HUES6 (cell line): Measurements from ENCODE around the gene XCL1.

Experiments used
- H3K27ac ChIP-seq: 2 replicates; pipeline ENCODE4 v1.7.0; 2013; ENCODE audit warnings: low read depth, mild to moderate bottlenecking, low read length, inconsistent platforms
- H3K27me3 ChIP-seq: 2 replicates; pipeline ENCODE4 v1.6.1; 2013; ENCODE audit warnings: low read length; ENCODE audit not compliant: control insufficient read depth, insufficient read depth
- H3K36me3 ChIP-seq: 2 replicates; pipeline ENCODE4 v1.6.1; 2013; ENCODE audit warnings: low read length; ENCODE audit not compliant: control insufficient read depth, insufficient read depth
- H3K4me1 ChIP-seq: 2 replicates; pipeline ENCODE4 v1.6.1; 2013; ENCODE audit warnings: low read length; ENCODE audit not compliant: control insufficient read depth, insufficient read depth
- H3K4me3 ChIP-seq: 2 replicates; pipeline ENCODE4 v1.5.1; 2013; ENCODE audit warnings: low read depth, low read length
- H3K9ac ChIP-seq: one replicate; pipeline ENCODE4 v1.6.1; 2013; ENCODE audit warnings: mild to moderate bottlenecking, low read length
- H3K9me3 ChIP-seq: 2 replicates; pipeline ENCODE4 v1.6.1; 2013; ENCODE audit warnings: low read depth, low read length; ENCODE audit not compliant: control insufficient read depth, insufficient read depth

Gene XCL1

GRCh38 chr1:168623003-168623828 is 46.8 kb downstream of the XCL1 start:
- Histone ChIP-seq H3K36me3 (no peaks in the 10 kb centered on the region), H3K27ac (no peak overlapping the region), H3K27me3 (no peaks in the 10 kb centered on the region), H3K4me1 (no peaks in the 10 kb centered on the region), H3K9ac (no peak overlapping the region), H3K9me3 (no peaks in the 10 kb centered on the region), H3K4me3 (no peak overlapping the region)

- Histone ChIP-seq H3K27ac (no peak overlapping the region), H3K36me3 (no peaks in the 10 kb centered on the region), H3K9me3 (no peaks in the 10 kb centered on the region), H3K9ac (no peak overlapping the region), H3K27me3 (no peaks in the 10 kb centered on the region), H3K4me3 (no peak overlapping the region), H3K4me1 (no peaks in the 10 kb centered on the region)
Measured at GRCh38 chr1:168623831-168624230, 47.4 kb downstream of the XCL1 start.

GRCh38 chr1:168626326-168626725 is 49.9 kb downstream of the XCL1 start:
- H3K4me3 ChIP-seq = no peak overlapping the region
- H3K27ac ChIP-seq = no peak overlapping the region
- H3K36me3 ChIP-seq = no peaks in the 10 kb centered on the region

GRCh38 chr1:168627370-168627769 is 51.0 kb downstream of the XCL1 start:
- H3K27ac ChIP-seq = no peak overlapping the region
- no peaks in the 10 kb centered on the region for H3K36me3 ChIP-seq
- H3K9me3 ChIP-seq = no peaks in the 10 kb centered on the region
- H3K4me1 ChIP-seq = no peaks in the 10 kb centered on the region
- no peak overlapping the region for H3K4me3 ChIP-seq
- no peak overlapping the region for H3K9ac ChIP-seq
- no peaks in the 10 kb centered on the region for H3K27me3 ChIP-seq

More at GRCh38 chr1:168626326-168626725, 49.9 kb downstream of the XCL1 start:
- Histone ChIP-seq H3K9me3 (no peaks in the 10 kb centered on the region), H3K9ac (no peak overlapping the region), H3K27me3 (no peaks in the 10 kb centered on the region), H3K4me1 (no peaks in the 10 kb centered on the region)

- no peak overlapping the region for H3K27ac ChIP-seq
- H3K36me3 ChIP-seq = no peaks in the 10 kb centered on the region
- no peak overlapping the region for H3K4me3 ChIP-seq
- H3K9ac ChIP-seq = no peak overlapping the region
- no peaks in the 10 kb centered on the region for H3K27me3 ChIP-seq
- no peaks in the 10 kb centered on the region for H3K4me1 ChIP-seq
- no peaks in the 10 kb centered on the region for H3K9me3 ChIP-seq
Measured at GRCh38 chr1:168628807-168629206, 52.4 kb downstream of the XCL1 start.

- Histone ChIP-seq H3K9ac (no peak overlapping the region), H3K27ac (no peak overlapping the region), H3K9me3 (no peaks in the 10 kb centered on the region)
Measured at GRCh38 chr1:168629466-168629865, 53.1 kb downstream of the XCL1 start.

More at GRCh38 chr1:168629466-168629865, 53.1 kb downstream of the XCL1 start:
- H3K4me1 ChIP-seq = no peaks in the 10 kb centered on the region
- no peaks in the 10 kb centered on the region for H3K27me3 ChIP-seq
- H3K4me3 ChIP-seq = no peak overlapping the region
- no peaks in the 10 kb centered on the region for H3K36me3 ChIP-seq
